Adrenal gland (tissue), 12 donors: Measurements from ENCODE around the gene FXYD2. TPM values are rescaled to one million over a fixed set of nuclear protein-coding genes. Genes with fewer than 3 reads are reported as not detected.
A peak's percentile ranks its signal among the peaks of the same experiment; 100 is the strongest.

Source experiments
- DNase-seq, 7 donors: peaks; one replicate each; pipeline ENCODE4 v3.0.0-alpha.2; 2019 to 2020
- H3K27ac ChIP-seq, 5 donors: fragments of 200-600 bp; sonication (generic) in 4 of 5; 1 replicate in 3 of 5; 2 replicates in 2 of 5; pipeline versions ENCODE4 v1.5.1 to v1.8.0; 2016 to 2020; ENCODE audit warnings: mild to moderate bottlenecking in 1 of 5
- H3K27me3 ChIP-seq: fragments of 200-600 bp; 2 replicates; pipeline ENCODE4 v1.8.0; 2021
- H3K36me3 ChIP-seq, 2 donors: fragments of 200-600 bp; replicated peaks in 1 of 2; 1 replicate in 1 of 2; 2 replicates in 1 of 2; pipeline versions ENCODE4 v1.5.1 to v1.8.0; 2018 to 2022
- H3K4me1 ChIP-seq, 2 donors: fragments of 200-600 bp; replicated peaks in 1 of 2; 1 replicate in 1 of 2; 2 replicates in 1 of 2; pipeline versions ENCODE4 v1.5.1 to v1.8.0; 2018 to 2021
- H3K4me3 ChIP-seq, 4 donors: fragments of 200-600 bp; sonication (generic) in 3 of 4; one replicate each; pipeline ENCODE4 v1.5.1; 2016 to 2018
- H3K9me3 ChIP-seq, 3 donors: fragments of 200-600 bp; sonication (generic) in 1 of 3; replicated peaks in 1 of 3; 1 replicate in 2 of 3; 2 replicates in 1 of 3; pipeline versions ENCODE4 v1.5.1 to v1.8.0; 2016 to 2021
- POLR2A ChIP-seq, 2 donors: fragments of 450-650 bp; IDR thresholded peaks; one replicate each; pipeline ENCODE4 v1.6.1; 2017; ENCODE audit warnings: antibody characterized with exemption in 2 of 2, mild to moderate bottlenecking in 2 of 2, moderate library complexity in 1 of 2
- WGBS, 4 donors: extraction: QIAGEN DNeasy Blood & Tissue Kit in 2 of 4; methylation state at CpG; one replicate each; pipeline versions ENCODE4 v1.1.5 to v1.1.7; 2013 to 2017; 5-methylcytosine and 5-hydroxymethylcytosine counted together
- intact Hi-C, 2 donors: fragments of 100-400 bp; cut with DNase I; formaldehyde crosslinking; loops; one replicate each; pipeline versions ENCODE4 v1.14.1 to v1.15.0; 2022 to 2023
- polyA plus RNA-seq, 3 donors: library from polyadenylated mRNA; stranded (reverse); fragments of 200-250 nt in 2 of 3; fragments of 350-450 nt in 1 of 3; fragmentation: Illumina TruSeq in 1 of 3; extraction: RNeasy Lipid Tissue Mini Kit (QIAGEN cat#74804) in 1 of 3; gene quantifications; one replicate each; pipeline ENCODE4 v1.2.3, GENCODE V29; 2013 to 2014
- total RNA-seq, 9 donors: library from RNA; depleted of rRNA in 4 of 9; stranded (reverse); fragments of >200 nt in 4 of 9; fragments of 120-200 nt in 1 of 9; fragmentation: NEBNext Ultra II Directional in 1 of 9; extraction: Animal tissue kit (Norgen Biotek cat#: 25700) in 1 of 9; gene quantifications; one replicate each; pipeline versions ENCODE4 v1.1.0 to v1.2.4, GENCODE V29; 2013 to 2023
- TF ChIP-seq, protein P1 (sequence below), 6 experiments: fragments of 450-650 bp in 4 of 6; fragments of 200-600 bp in 2 of 6; sonication (generic) in 1 of 6; IDR thresholded peaks; 1 replicate in 5 of 6; 2 replicates in 1 of 6; pipeline versions ENCODE4 v1.5.1 to v1.8.0; 2016 to 2021; ENCODE audit warnings: antibody characterized with exemption in 6 of 6, mild to moderate bottlenecking in 2 of 6, moderate library complexity in 1 of 6
- donor health status: healthy with polysubstance abuse.
- donor health status: Bipolar disorder and iron deficiency.
- donor health status: DM: yes; HTN: yes; CAD: no.
- donor health status: DM: no; HTN: no; CAD: no.
- donor health status: DM: no; HTN: no; CAD: no.
- donor health status: DM: yes; HTN: yes; CAD: no.

FXYD2 gene
- total and polyA plus RNA-seq, 12 donors: 0.27 to 11.3 (median 2.7) TPM; not detected in 2

DNA sequence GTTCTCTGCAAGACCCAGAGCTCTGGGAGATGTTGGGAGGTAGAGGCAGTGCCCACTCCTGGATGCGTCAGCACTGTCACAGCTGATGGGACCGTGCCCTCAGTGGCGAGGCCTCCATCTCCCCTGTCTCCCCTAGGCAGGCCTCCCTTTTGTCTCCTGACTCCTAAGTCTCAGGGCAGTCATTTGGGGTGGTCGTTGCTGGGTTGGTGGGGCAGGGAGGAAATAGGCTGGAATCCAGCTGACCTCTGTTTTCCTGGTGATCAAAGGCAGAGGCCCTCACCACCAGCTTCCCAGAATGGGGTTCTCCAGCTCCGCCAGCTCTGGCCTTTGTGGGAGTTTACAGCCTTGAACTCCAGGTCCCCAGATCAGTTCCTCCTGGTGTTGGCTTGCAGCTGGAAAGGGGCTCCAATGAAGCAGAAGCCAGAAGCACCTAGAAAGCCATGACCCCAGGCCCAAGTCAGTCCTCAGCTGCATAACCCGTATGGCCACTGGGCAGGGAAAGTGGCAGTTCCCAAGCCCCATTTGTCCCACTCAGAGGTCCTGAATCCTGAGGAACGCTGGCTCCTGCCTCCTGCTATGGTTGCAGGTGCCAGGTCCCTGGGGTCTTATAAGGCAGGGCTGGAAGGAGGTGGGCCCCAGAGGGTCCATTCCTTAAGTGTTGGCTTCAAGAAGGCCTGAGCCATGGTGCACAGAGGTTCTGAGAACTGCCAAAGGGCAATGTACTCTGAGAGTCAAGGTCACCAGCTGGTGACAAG is 7.3 kb upstream of the FXYD2 start:
- Histone ChIP-seq H3K4me3 (no peak overlapping the region), H3K4me1 (peaks cover 0 to 9% of the 10 kb centered on the region in 2 donors), H3K36me3 (no peaks in the 10 kb centered on the region), H3K27me3 (no peaks in the 10 kb centered on the region), H3K9me3 (no peaks in the 10 kb centered on the region), H3K27ac (no peak overlapping the region)
- TF ChIP-seq, protein P1, sequence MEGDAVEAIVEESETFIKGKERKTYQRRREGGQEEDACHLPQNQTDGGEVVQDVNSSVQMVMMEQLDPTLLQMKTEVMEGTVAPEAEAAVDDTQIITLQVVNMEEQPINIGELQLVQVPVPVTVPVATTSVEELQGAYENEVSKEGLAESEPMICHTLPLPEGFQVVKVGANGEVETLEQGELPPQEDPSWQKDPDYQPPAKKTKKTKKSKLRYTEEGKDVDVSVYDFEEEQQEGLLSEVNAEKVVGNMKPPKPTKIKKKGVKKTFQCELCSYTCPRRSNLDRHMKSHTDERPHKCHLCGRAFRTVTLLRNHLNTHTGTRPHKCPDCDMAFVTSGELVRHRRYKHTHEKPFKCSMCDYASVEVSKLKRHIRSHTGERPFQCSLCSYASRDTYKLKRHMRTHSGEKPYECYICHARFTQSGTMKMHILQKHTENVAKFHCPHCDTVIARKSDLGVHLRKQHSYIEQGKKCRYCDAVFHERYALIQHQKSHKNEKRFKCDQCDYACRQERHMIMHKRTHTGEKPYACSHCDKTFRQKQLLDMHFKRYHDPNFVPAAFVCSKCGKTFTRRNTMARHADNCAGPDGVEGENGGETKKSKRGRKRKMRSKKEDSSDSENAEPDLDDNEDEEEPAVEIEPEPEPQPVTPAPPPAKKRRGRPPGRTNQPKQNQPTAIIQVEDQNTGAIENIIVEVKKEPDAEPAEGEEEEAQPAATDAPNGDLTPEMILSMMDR (IDR thresholded peaks at IDR 0.05): no peak
- TF ChIP-seq POLR2A (IDR thresholded peaks at IDR 0.05): no peak
- peak in 2 of 7 donors; percentile 18 to 41 for DNase-seq
- intact Hi-C loops: no loop called here
- 84 to 93% (median 88%) methylated on average over 4 to 7 of the region's 7 CpGs for WGBS, 4 donors

DNA sequence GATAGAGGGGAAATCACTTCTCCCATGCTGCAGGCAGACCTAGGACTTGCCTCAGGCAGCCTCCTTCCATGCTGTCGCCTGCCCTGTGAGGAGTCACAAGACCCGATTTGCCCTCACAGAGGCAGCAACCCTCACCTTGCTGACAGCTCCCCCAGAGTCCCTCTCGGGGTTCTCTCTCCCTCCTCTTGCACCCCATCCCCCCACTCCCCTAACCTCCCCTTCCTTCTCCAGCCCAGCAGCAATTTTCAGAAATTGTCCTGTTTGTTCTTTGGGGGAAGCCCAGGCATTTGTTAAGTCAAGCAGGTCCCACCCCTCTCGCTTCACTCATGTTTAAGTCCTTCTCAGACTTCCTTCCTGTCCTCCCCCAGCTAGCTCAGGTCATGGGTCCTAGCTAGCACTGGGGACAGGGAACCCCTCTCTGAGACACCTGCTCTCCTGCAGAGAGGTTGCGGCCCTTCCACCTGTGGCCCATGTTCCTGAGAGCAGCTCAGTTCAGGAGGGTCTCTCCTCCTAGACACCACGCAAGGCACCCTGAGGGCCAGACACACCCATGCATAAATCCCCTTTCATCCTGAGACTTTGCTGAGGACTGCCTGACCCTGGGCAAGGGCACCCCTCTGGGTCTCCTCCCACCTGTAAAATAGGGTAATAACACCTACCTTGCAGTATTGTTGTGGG is 6.3 kb upstream of the FXYD2 start:
- Histone ChIP-seq H3K27ac (no peak overlapping the region), H3K4me3 (no peak overlapping the region), H3K4me1 (peaks cover 0 to 9% of the 10 kb centered on the region in 2 donors), H3K9me3 (no peaks in the 10 kb centered on the region), H3K36me3 (no peaks in the 10 kb centered on the region), H3K27me3 (no peaks in the 10 kb centered on the region)
- intact Hi-C loops: no loop called here
- 62 to 80% (median 65%) methylated on average over 5 to 6 of the region's 6 CpGs for WGBS, 4 donors
- TF ChIP-seq, protein P1 (IDR thresholded peaks at IDR 0.05): no peak
- TF ChIP-seq POLR2A (IDR thresholded peaks at IDR 0.05): no peak
- DNase-seq: peak in 4 of 7 donors; percentile 12 to 48 (median 18)

DNA sequence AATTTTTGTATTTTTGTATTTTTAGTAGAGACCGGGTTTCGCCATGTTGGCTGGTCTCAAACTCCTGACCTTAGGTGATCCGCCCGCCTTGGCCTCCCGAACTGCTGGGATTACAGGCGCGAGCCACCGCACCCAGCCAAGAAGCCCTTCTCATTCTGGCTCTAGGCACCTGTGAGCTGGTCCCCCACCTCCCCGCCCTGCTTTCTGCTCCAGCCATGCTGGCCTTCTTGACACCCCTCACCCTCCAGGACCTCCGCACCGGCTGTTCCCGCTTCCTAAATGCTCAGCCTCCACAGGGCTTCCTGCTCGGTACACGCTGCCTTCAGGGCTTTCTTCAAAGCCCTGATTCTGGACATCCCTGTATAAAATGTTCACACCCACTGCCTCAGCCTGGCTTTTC is 5.5 kb upstream of the FXYD2 start:
- Histone ChIP-seq H3K9me3 (no peaks in the 10 kb centered on the region), H3K36me3 (no peaks in the 10 kb centered on the region), H3K27ac (no peak overlapping the region), H3K27me3 (no peaks in the 10 kb centered on the region), H3K4me3 (no peak overlapping the region), H3K4me1 (peaks cover 0 to 16% of the 10 kb centered on the region in 2 donors)
- intact Hi-C loops: no loop called here
- TF ChIP-seq, protein P1 (IDR thresholded peaks at IDR 0.05): no peak
- no peak for TF ChIP-seq POLR2A (IDR thresholded peaks at IDR 0.05)
- 77 to 90% (median 87%) methylated on average over 14 of the region's 14 CpGs for WGBS, 4 donors
- DNase-seq: peak in 3 of 7 donors; percentile 6 to 46 (median 16)

DNA sequence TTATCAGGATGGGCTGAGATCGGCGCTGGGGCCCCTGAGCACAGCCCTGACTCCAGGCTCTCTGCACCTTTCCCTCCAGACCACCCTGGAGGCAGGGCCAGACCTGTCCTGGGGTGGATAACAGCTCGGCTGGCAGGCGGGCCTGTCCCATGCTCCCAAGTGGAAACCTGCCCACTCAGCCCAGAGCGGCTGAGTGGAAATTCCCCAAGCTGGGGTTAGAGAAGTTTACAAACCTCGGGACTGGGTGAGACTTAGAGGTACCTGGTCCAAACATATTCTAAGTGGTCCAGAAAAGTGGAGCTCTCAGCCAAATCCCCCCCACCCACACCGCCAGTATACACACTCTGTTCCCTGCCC is 4.8 kb upstream of the FXYD2 start:
- Histone ChIP-seq H3K4me3 (no peak overlapping the region), H3K27me3 (no peaks in the 10 kb centered on the region), H3K36me3 (no peaks in the 10 kb centered on the region), H3K4me1 (peaks cover 0 to 22% of the 10 kb centered on the region in 2 donors), H3K27ac (peak overlapping the region in 1 of 5 donors; percentile 10), H3K9me3 (no peaks in the 10 kb centered on the region)
- intact Hi-C loops: no loop called here
- TF ChIP-seq, protein P1 (IDR thresholded peaks at IDR 0.05): no peak
- no peak for TF ChIP-seq POLR2A (IDR thresholded peaks at IDR 0.05)
- 57 to 79% (median 74%) methylated on average over 7 of the region's 7 CpGs; no CpG with 5 or more reads in 1 of the 4 donors for WGBS, 4 donors
- peak in 4 of 7 donors; percentile 10 to 46 (median 16) for DNase-seq
